ENCODE measurements around the gene OR2AG2.
A peak's percentile ranks its signal among the peaks of the same experiment; 100 is the strongest.

Gene OR2AG2

DNA sequence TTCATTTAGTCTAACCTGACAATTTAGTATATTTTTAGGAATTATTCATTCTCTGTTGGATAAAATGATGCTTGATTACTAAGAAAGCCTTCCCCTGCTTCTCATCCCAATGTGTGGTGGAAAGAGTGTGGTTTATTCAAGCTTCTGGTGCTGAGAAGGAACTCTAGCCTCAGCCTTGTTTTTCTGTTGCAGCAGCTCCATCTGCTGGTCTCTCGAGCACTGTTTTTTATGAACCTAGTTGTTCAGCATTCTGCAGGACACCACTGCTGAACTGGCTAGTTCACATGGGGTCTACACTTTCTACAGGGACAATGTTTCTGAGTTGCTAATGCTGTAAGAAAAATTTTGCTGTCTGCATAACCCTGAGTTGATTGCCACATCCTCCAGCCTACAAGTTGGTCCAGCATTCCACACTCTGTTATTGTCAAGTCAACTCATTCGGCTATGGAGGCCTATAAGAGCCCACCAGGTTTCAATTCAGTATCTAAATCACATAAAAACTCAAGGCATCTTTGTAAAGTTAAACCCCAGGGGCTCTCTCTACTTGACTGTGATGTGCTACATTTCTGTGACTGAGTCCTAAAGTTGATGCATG lies 14.3 kb downstream of the OR2AG2 start:
- no peaks in the 10 kb centered on the region for H3K9me3 ChIP-seq
- no peaks in the 10 kb centered on the region; the same call in 1 of the 2 replicates for H3K27me3 ChIP-seq
- no peaks in the 10 kb centered on the region for H3K36me3 ChIP-seq
- TF ChIP-seq, protein P1, sequence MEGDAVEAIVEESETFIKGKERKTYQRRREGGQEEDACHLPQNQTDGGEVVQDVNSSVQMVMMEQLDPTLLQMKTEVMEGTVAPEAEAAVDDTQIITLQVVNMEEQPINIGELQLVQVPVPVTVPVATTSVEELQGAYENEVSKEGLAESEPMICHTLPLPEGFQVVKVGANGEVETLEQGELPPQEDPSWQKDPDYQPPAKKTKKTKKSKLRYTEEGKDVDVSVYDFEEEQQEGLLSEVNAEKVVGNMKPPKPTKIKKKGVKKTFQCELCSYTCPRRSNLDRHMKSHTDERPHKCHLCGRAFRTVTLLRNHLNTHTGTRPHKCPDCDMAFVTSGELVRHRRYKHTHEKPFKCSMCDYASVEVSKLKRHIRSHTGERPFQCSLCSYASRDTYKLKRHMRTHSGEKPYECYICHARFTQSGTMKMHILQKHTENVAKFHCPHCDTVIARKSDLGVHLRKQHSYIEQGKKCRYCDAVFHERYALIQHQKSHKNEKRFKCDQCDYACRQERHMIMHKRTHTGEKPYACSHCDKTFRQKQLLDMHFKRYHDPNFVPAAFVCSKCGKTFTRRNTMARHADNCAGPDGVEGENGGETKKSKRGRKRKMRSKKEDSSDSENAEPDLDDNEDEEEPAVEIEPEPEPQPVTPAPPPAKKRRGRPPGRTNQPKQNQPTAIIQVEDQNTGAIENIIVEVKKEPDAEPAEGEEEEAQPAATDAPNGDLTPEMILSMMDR (IDR thresholded peaks at IDR 0.05; ENCODE audit: low read depth, low read length): peak; percentile 59
- no peak overlapping the region for H3K4me3 ChIP-seq (ENCODE audit: low read depth, low read length)
- no peaks in the 10 kb centered on the region for H3K4me1 ChIP-seq
- DNase-seq: peak; percentile 22

DNA sequence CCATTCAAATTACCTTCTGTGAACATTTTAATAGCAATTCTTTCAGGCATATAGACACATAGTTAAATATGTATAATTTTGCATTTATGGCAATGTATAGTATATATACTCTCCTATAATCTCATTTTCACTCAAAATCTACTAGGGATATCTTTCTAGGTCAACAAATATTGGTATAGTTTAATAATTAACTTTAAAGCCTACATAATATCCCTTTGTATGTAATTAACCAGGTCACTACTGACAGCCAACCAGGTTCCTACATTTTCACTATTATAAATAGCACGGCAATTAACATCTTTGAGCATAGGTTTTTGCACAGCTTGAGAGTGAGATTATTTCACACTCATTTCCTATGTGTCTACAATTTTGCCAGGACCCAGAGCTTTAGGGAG lies 15.8 kb downstream of the OR2AG2 start:
- TF ChIP-seq, protein P1 (IDR thresholded peaks at IDR 0.05; ENCODE audit: low read depth, low read length): no peak
- no peak overlapping the region for H3K4me3 ChIP-seq (ENCODE audit: low read depth, low read length)
- no peaks in the 10 kb centered on the region for H3K36me3 ChIP-seq
- H3K27me3 ChIP-seq: no peaks in the 10 kb centered on the region; the same call in 1 of the 2 replicates
- DNase-seq: no peak
- no peaks in the 10 kb centered on the region for H3K9me3 ChIP-seq
- no peaks in the 10 kb centered on the region for H3K4me1 ChIP-seq

DNA sequence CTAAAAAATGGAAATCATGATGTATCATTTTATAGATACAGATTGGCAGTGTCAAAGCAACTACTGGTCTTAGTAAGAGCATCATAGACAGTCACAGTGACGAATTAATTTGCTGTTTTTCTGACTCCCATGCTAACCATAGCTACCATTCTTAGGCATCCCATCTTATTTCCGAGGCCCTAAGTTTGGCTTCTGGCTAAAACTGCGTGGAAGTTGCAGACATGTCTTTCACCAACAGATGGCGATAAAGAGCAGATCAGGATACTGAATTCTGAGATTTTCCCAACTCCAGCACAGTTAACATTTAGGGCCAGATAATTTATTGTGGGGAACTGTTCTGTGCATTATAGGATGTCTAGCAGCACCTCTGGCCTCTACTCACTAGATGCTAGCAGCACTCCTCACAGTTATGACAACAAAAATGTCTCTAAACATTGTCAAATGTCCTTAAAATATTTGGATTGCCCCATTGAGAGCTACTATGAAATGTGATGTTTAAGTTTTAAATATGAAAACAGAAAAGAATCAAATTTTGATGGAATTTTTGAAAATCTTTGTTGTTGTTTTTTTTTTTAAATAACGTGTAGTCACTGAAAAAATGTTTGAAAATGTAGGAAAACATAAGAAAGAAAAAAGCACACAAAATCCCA lies 16.3 kb downstream of the OR2AG2 start:
- Histone ChIP-seq H3K36me3 (no peaks in the 10 kb centered on the region), H3K27me3 (no peaks in the 10 kb centered on the region; the same call in 1 of the 2 replicates), H3K4me1 (no peaks in the 10 kb centered on the region), H3K9me3 (no peaks in the 10 kb centered on the region), H3K4me3 (ENCODE audit: low read depth, low read length) (no peak overlapping the region)
- TF ChIP-seq, protein P1 (IDR thresholded peaks at IDR 0.05; ENCODE audit: low read depth, low read length): peak; percentile 73
- DNase-seq: peak; percentile 13

DNA sequence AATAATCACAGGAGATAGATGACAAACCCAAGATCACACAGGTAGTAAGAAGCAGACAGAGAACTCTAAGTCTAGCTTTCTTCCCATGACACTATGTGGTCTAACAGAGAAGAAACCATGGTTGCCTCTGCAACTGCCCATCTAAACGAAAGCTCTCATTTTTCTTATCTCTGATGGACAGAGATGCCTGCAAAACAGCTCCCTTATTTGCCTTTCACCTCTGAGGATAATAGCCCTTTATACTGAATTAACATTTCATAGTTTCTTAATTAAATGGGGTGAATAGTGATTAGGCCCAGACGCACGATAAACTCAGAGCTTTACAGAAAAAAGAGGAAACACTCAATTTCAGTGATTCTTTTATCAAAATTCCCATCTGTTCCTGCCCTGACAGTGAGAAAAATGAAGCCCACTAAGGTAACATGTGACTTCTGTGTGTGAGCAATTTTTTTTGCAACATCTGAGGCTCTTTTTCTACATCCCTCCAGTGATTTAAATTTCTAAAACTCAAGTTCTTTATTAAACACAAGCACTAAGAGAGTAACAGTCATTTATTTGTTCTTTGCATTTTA lies 24.6 kb downstream of the OR2AG2 start:
- no peaks in the 10 kb centered on the region for H3K4me1 ChIP-seq
- no peaks in the 10 kb centered on the region for H3K9me3 ChIP-seq
- TF ChIP-seq, protein P1 (IDR thresholded peaks at IDR 0.05; ENCODE audit: low read depth, low read length): no peak
- no peak overlapping the region for H3K4me3 ChIP-seq (ENCODE audit: low read depth, low read length)
- H3K27me3 ChIP-seq: peaks cover 26% of the 10 kb centered on the region
- H3K36me3 ChIP-seq: no peaks in the 10 kb centered on the region
- no peak for DNase-seq

DNA sequence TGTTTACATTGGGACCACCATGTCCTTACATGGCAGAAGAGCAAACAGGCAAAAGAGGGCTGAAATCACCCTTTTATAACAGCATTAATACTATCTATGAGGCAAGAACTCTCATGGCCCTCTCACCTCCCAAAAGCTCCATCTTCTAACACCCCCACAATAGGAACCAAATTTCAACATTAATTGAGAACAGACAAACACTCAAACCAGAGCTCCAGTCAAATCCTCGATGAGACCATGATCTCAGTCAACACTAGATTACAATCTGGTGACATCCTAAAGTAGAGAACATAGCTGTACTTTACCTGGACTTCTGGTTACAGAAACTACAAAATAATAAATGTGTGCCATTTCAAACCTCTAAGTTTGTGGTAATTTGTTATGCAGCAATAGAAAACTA lies 25.1 kb downstream of the OR2AG2 start:
- DNase-seq: no peak
- Histone ChIP-seq H3K9me3 (no peaks in the 10 kb centered on the region), H3K4me3 (ENCODE audit: low read depth, low read length) (no peak overlapping the region), H3K4me1 (no peaks in the 10 kb centered on the region), H3K27me3 (peaks cover 28% of the 10 kb centered on the region), H3K36me3 (no peaks in the 10 kb centered on the region)
- TF ChIP-seq, protein P1 (IDR thresholded peaks at IDR 0.05; ENCODE audit: low read depth, low read length): no peak

DNA sequence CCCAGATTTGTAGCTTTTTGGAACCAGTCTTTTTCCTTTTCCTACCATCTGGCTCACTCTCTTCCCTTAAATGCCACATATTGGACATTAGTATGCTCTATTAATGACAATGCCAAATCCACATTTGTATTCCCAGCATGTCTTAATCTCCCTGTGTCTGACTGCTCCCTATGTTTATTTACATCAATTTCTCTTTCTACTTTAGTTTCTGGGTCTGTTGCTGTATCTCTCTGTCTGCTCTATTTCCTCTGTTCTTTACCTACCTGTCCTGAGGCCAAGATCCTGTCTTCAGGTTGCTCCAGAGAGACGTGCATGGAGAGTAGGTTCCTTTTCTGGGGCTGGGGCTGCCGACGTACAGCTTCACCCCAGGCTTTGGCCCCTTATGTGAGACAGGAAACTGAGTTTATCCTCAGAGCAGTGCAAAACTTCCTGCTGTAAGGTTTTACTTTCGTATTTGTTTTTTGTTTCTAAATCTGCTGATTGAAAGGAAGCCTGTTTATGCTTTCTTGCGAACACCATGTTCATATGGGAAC lies 25.6 kb downstream of the OR2AG2 start:
- H3K4me1 ChIP-seq: no peaks in the 10 kb centered on the region
- no peak for DNase-seq
- no peak overlapping the region for H3K4me3 ChIP-seq (ENCODE audit: low read depth, low read length)

More for the DNA sequence above, 25.6 kb downstream of the OR2AG2 start:
- TF ChIP-seq, protein P1 (IDR thresholded peaks at IDR 0.05; ENCODE audit: low read depth, low read length): no peak
- Histone ChIP-seq H3K9me3 (no peaks in the 10 kb centered on the region), H3K27me3 (peaks cover 28% of the 10 kb centered on the region), H3K36me3 (no peaks in the 10 kb centered on the region)

Measured in BE2C (cell line).